Stimulated activated naive CD8-positive, alpha-beta T cell treated with anti-CD3 and anti-CD28 coated beads, Interleukin-15, amount 100 ng/mL, for 72 hours (primary cell): Measurements from ENCODE around the gene ARL8B.

ENCODE experiments used
- ATAC-seq: fragments of 150-1000 bp; cut with Tn5 transposase; 2 replicates; pipeline ENCODE4 v1.10.0; 2021; ENCODE audit warnings: mild to moderate bottlenecking, moderate library complexity
- DNase-seq, 2 donors: peaks; one replicate each; pipeline ENCODE4 v3.0.0; 2021 to 2022
- H3K27ac Mint-ChIP-seq, 2 donors: one replicate each; pipeline ENCODE4 v1.8.0; 2022; ENCODE audit warnings: mild to moderate bottlenecking in 2 of 2, mixed read lengths in 2 of 2, moderate library complexity in 2 of 2
- H3K27me3 Mint-ChIP-seq: one replicate; pipeline ENCODE4 v1.8.0; 2022; ENCODE audit warnings: mixed read lengths
- H3K4me1 Mint-ChIP-seq: one replicate; pipeline ENCODE4 v1.8.0; 2022; ENCODE audit warnings: mild to moderate bottlenecking, mixed read lengths
- H3K4me3 Mint-ChIP-seq, 2 donors: one replicate each; pipeline ENCODE4 v1.8.0; 2022; ENCODE audit warnings: mild to moderate bottlenecking in 2 of 2, mixed read lengths in 2 of 2, moderate library complexity in 1 of 2
- H3K9me3 Mint-ChIP-seq, 2 donors: one replicate each; pipeline ENCODE4 v1.8.0; 2022; ENCODE audit warnings: mixed read lengths in 2 of 2

ARL8B gene

GRCh38 chr3:5185093-5185673, 63.1 kb downstream of the ARL8B start:
- DNase-seq (no peak), ATAC-seq (no peak)
- Mint-ChIP-seq H3K9me3 (no peaks in the 10 kb centered on the region), H3K27me3 (no peaks in the 10 kb centered on the region), H3K4me1 (peaks cover 17% of the 10 kb centered on the region), H3K27ac (no peak overlapping the region), H3K4me3 (no peak overlapping the region)

GRCh38 chr3:5186089-5186857, 64.2 kb downstream of the ARL8B start:
- Mint-ChIP-seq H3K9me3 (no peaks in the 10 kb centered on the region), H3K27ac (no peak overlapping the region), H3K4me3 (peak overlapping the region; percentile 92 to 100), H3K4me1 (peaks cover 17% of the 10 kb centered on the region), H3K27me3 (no peaks in the 10 kb centered on the region)
- ATAC-seq (no peak), DNase-seq (no peak)

- Mint-ChIP-seq H3K27me3 (no peaks in the 10 kb centered on the region), H3K9me3 (no peaks in the 10 kb centered on the region), H3K4me3 (peak overlapping the region; percentile 92 to 100), H3K4me1 (peaks cover 20% of the 10 kb centered on the region), H3K27ac (peak overlapping the region in 1 of 2 donors; percentile 97)
- ATAC-seq = no peak
- DNase-seq = no peak
These were observed 64.7 kb downstream of the ARL8B start for GRCh38 chr3:5186858-5187155.

GRCh38 chr3:5187156-5187919, 65.2 kb downstream of the ARL8B start, which contains the start of gene EDEM1:
Gene EDEM1, plus strand, starts transcription at chr3:5187707. Its CDS starts 99 bp downstream, at chr3:5187806.
- Mint-ChIP-seq H3K27me3 (no peaks in the 10 kb centered on the region), H3K4me3 (peak within 1 kb of the TSS; percentile 92 to 100), H3K27ac (peak within 1 kb of the TSS; percentile 100), H3K4me1 (peaks cover 26% of the 10 kb centered on the region), H3K9me3 (no peaks in the 10 kb centered on the region)
- DNase-seq (peak; percentile 96 to 97), ATAC-seq (peak; percentile 91)

GRCh38 chr3:5187920-5188418, 65.9 kb downstream of the ARL8B start:
- DNase-seq = peak; percentile 71 to 77
- Mint-ChIP-seq H3K27ac (peak overlapping the region; percentile 100), H3K9me3 (no peaks in the 10 kb centered on the region), H3K4me1 (peaks cover 32% of the 10 kb centered on the region), H3K27me3 (no peaks in the 10 kb centered on the region), H3K4me3 (peak overlapping the region; percentile 92 to 100)
- peak; percentile 61 for ATAC-seq

- no peaks in the 10 kb centered on the region for H3K27me3 Mint-ChIP-seq
- ATAC-seq (peak; percentile 44), DNase-seq (peak; percentile 64 to 69)
- peak overlapping the region; percentile 99 to 100 for H3K27ac Mint-ChIP-seq
- H3K4me3 Mint-ChIP-seq = peak overlapping the region; percentile 92 to 94
- peaks cover 38% of the 10 kb centered on the region for H3K4me1 Mint-ChIP-seq
- no peaks in the 10 kb centered on the region for H3K9me3 Mint-ChIP-seq
These were observed 66.5 kb downstream of the ARL8B start for GRCh38 chr3:5188419-5189221.

GRCh38 chr3:5190147-5190791, 68.2 kb downstream of the ARL8B start:
- peak in 1 of 2 donors; percentile 48 for DNase-seq

GRCh38 chr3:5191555-5192304, 69.6 kb downstream of the ARL8B start:
- ATAC-seq = no peak
- no peaks in the 10 kb centered on the region for H3K27me3 Mint-ChIP-seq
- peak overlapping the region; percentile 71 to 84 for H3K4me3 Mint-ChIP-seq
- H3K9me3 Mint-ChIP-seq = peaks cover 0 to 6% of the 10 kb centered on the region in 2 donors
- peaks cover 59% of the 10 kb centered on the region for H3K4me1 Mint-ChIP-seq
- DNase-seq = no peak
- H3K27ac Mint-ChIP-seq = peak overlapping the region; percentile 48 to 93

More at GRCh38 chr3:5190147-5190791, 68.2 kb downstream of the ARL8B start:
- peaks cover 55% of the 10 kb centered on the region for H3K4me1 Mint-ChIP-seq
- H3K4me3 Mint-ChIP-seq = peak overlapping the region; percentile 61 to 94
- peak overlapping the region; percentile 65 to 74 for H3K27ac Mint-ChIP-seq
- no peak for ATAC-seq
- peaks cover 0 to 6% of the 10 kb centered on the region in 2 donors for H3K9me3 Mint-ChIP-seq
- H3K27me3 Mint-ChIP-seq = no peaks in the 10 kb centered on the region

- DNase-seq = no peak
- H3K9me3 Mint-ChIP-seq = peaks cover 0 to 9% of the 10 kb centered on the region in 2 donors
- no peak for ATAC-seq
These were observed 70.7 kb downstream of the ARL8B start for GRCh38 chr3:5192571-5193365.

GRCh38 chr3:5194341-5194740, 72.2 kb downstream of the ARL8B start:
- Mint-ChIP-seq H3K27ac (peak overlapping the region; percentile 98 to 99), H3K4me3 (peak overlapping the region; percentile 75 to 82), H3K4me1 (peaks cover 79% of the 10 kb centered on the region), H3K27me3 (no peaks in the 10 kb centered on the region), H3K9me3 (peaks cover 0 to 10% of the 10 kb centered on the region in 2 donors)
- peak; percentile 26 for ATAC-seq
- DNase-seq = no peak

More at GRCh38 chr3:5192571-5193365, 70.7 kb downstream of the ARL8B start:
- H3K27ac Mint-ChIP-seq = peak overlapping the region; percentile 91 to 93
- peaks cover 63% of the 10 kb centered on the region for H3K4me1 Mint-ChIP-seq
- H3K27me3 Mint-ChIP-seq = no peaks in the 10 kb centered on the region
- H3K4me3 Mint-ChIP-seq = peak overlapping the region; percentile 71 to 84

- Mint-ChIP-seq H3K9me3 (peaks cover 0 to 10% of the 10 kb centered on the region in 2 donors), H3K4me3 (peak overlapping the region; percentile 75 to 82), H3K27me3 (no peaks in the 10 kb centered on the region), H3K27ac (peak overlapping the region; percentile 98 to 99), H3K4me1 (peaks cover 82% of the 10 kb centered on the region)
- ATAC-seq (peak; percentile 70), DNase-seq (no peak)
These were observed 72.9 kb downstream of the ARL8B start for GRCh38 chr3:5194801-5195509.

GRCh38 chr3:5195605-5196004, 73.5 kb downstream of the ARL8B start:
- Mint-ChIP-seq H3K4me1 (peaks cover 89% of the 10 kb centered on the region), H3K27me3 (no peaks in the 10 kb centered on the region), H3K27ac (peak overlapping the region; percentile 98 to 99), H3K9me3 (peaks cover 0 to 10% of the 10 kb centered on the region in 2 donors), H3K4me3 (peak overlapping the region; percentile 75 to 82)
- DNase-seq (peak in 1 of 2 donors; percentile 50), ATAC-seq (no peak)

- no peak for DNase-seq
- H3K9me3 Mint-ChIP-seq = peaks cover 0 to 10% of the 10 kb centered on the region in 2 donors
- peaks cover 83% of the 10 kb centered on the region for H3K4me1 Mint-ChIP-seq
- H3K27me3 Mint-ChIP-seq = no peaks in the 10 kb centered on the region
- peak overlapping the region; percentile 75 to 82 for H3K4me3 Mint-ChIP-seq
- no peak for ATAC-seq
- H3K27ac Mint-ChIP-seq = peak overlapping the region; percentile 98 to 99
These were observed 74.9 kb downstream of the ARL8B start for GRCh38 chr3:5197022-5197421.
